GM13976 (cell line): ENCODE results near the gene ATRN.

ENCODE experiments used
- DNase-seq: peaks from one replicate; pipeline ENCODE4 v3.0.0; 2012; ENCODE audit warnings: low spot score
- CTCF ChIP-seq: IDR thresholded peaks from 2 replicates; pipeline ENCODE4 v1.5.1; 2012; ENCODE audit warnings: borderline replicate concordance, mild to moderate bottlenecking; ENCODE audit not compliant: insufficient read depth; ENCODE audit errors: extremely low read depth, missing control alignments, control extremely low read depth
- in situ Hi-C: fragments of 300-500 bp; cut with MboI; formaldehyde crosslinking; loops from one replicate; pipeline ENCODE4 v1.12.0; 2022; ENCODE audit warnings: low sequenced_read_pairs, mixed read lengths, inconsistent platforms; ENCODE audit not compliant: unreplicated experiment

Gene ATRN

GRCh38 chr20:3452690-3453089, 18.1 kb upstream of the ATRN start:
- no peak for TF ChIP-seq CTCF
- in situ Hi-C loops, result no loop called here
- DNase-seq, result no peak

DNA sequence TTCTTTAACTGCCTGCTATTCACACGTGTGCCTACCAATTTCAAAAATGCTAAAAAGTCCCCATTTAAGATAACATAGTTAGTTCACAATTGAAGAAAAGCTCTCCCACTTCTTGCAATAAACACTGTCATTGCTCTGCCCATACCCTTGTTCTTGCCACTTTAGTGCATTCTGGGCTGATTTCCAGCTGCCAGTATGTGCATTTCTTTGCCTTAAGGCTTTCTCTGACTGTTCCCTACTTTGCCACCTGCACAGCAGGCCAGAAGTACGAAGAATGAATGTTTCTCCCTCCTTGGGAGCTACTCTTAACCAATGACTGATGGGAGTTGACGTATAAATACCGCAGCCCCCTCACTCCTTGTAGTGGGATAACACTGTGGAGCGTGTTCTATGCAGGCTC, 16.0 kb upstream of the ATRN start:
- no peak for DNase-seq
- in situ Hi-C loops, result no loop called here
- no peak for TF ChIP-seq CTCF

DNA sequence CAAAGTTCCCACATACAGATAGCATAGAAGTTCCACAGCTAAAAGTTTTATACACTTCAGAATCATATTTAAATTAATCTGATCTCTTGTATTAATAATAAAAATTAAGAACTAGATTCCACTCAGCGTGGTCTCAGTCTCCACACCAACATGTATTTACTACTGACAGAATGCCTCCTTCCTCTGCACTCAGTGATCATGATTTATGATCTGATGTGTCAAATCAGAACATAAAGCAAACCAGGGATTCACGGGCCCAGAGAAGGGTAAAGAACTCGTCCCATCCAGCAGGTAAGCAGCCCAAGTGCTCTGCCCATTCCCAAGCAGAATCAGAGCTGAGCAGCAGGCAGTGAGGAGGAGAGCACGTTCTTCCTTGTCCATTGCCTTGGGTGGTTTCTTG, 14.2 kb upstream of the ATRN start:
- in situ Hi-C loops, result no loop called here
- no peak for TF ChIP-seq CTCF
- no peak for DNase-seq

DNA sequence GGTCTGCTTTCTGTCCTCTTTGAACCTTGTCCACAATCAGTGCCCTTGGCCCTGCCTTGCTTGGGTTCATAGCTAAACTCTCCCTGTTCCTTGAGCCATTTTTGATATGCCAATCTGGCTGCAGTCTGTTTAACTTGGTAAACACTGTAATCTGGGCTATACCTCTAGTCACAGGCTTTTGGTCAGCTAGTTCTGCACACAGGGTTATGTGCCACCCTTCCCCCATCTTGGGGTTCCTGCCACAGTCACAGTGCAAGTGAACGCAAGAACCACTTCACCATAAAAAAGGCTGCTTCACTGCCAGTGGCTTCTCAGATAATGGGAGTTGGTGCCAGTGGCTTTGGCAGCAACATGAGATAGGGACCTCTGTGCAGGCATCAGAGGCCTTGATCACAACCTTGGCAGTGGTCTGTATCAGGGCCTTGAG, 10.9 kb upstream of the ATRN start:
- no peak for DNase-seq
- no peak for TF ChIP-seq CTCF
- in situ Hi-C loops, result no loop called here

GRCh38 chr20:3461211-3461771, 9.5 kb upstream of the ATRN start:
- TF ChIP-seq CTCF, result no peak
- no peak for DNase-seq
- in situ Hi-C loops, result no loop called here

- no peak for DNase-seq
- in situ Hi-C loops, result no loop called here
- TF ChIP-seq CTCF, result no peak
These were observed 8.7 kb upstream of the ATRN start for GRCh38 chr20:3461911-3462677.
